B cell (primary cell): ENCODE results near the gene ANO2. TPM values are rescaled to one million over a fixed set of nuclear protein-coding genes. Genes with fewer than 3 reads are reported as not detected.
"Not testable (repeated sequence)": the region's sequence is repeated elsewhere in the genome, so short reads cannot be mapped to it uniquely, and the experiment has no call there.

ENCODE experiments used
- ATAC-seq: fragments of 200-7000 bp; cut with Tn5 transposase; one replicate; pipeline ENCODE4 v1.10.0; 2021; ENCODE audit warnings: low read depth, mild to moderate bottlenecking, moderate number of reproducible peaks, moderate library complexity
- CTCF ChIA-PET: fragments of 350-600 bp; sonication (Branson Sonifier 250); formaldehyde crosslinking; loops from one replicate; lab custom pipeline; 2021; ENCODE audit warnings: antibody characterized with exemption, inconsistent platforms; lab: Charles Lee
- POLR2A ChIA-PET: fragments of 350-600 bp; sonication (Branson Sonifier 250); formaldehyde crosslinking; loops from one replicate; lab custom pipeline; 2021; ENCODE audit warnings: antibody characterized with exemption; lab: Charles Lee
- DNase-seq: peaks from one replicate; pipeline ENCODE4 v3.0.0; 2013
- H2AFZ ChIP-seq: 2 replicates; pipeline ENCODE4 v1.6.1; 2012; ENCODE audit warnings: mild to moderate bottlenecking, low read depth, low read length; ENCODE audit not compliant: insufficient read depth, poor library complexity, severe bottlenecking
- H3K27ac ChIP-seq, 2 donors: 1 replicate in 1 of 2; 2 replicates in 1 of 2; pipeline ENCODE4 v1.5.1; 2012 to 2013; ENCODE audit warnings: low read length in 2 of 2, mild to moderate bottlenecking in 2 of 2, moderate library complexity in 1 of 2
- H3K27me3 ChIP-seq, 4 experiments: fragments of 200-600 bp in 1 of 4; sonication (generic) in 1 of 4; replicated peaks in 1 of 4; 1 replicate in 2 of 4; 2 replicates in 2 of 4; pipeline versions ENCODE4 v1.6.1 to v1.7.0; 2013 to 2016; ENCODE audit warnings: low read length in 3 of 4, mild to moderate bottlenecking in 2 of 4, mixed read lengths in 1 of 4, moderate library complexity in 1 of 4; ENCODE audit not compliant: insufficient read depth in 4 of 4, control insufficient read depth in 3 of 4; ENCODE audit errors: control extremely low read depth in 1 of 4
- H3K36me3 ChIP-seq, 2 experiments: replicated peaks in 1 of 2; 1 replicate in 1 of 2; 2 replicates in 1 of 2; pipeline versions ENCODE4 v1.6.1 to v1.7.1; 2013; ENCODE audit warnings: low read length in 1 of 2; ENCODE audit not compliant: insufficient read depth in 2 of 2, control insufficient read depth in 1 of 2; ENCODE audit errors: control extremely low read depth in 1 of 2, extremely low read depth in 1 of 2
- H3K4me1 ChIP-seq, 2 donors: fragments of 200-600 bp in 1 of 2; sonication (generic) in 1 of 2; 1 replicate in 1 of 2; 2 replicates in 1 of 2; pipeline versions ENCODE4 v1.5.1 to v1.6.1; 2013 to 2017; ENCODE audit warnings: low read length in 2 of 2; ENCODE audit not compliant: control insufficient read depth in 2 of 2, insufficient read depth in 2 of 2
- H3K4me2 ChIP-seq: replicated peaks from 2 replicates; pipeline ENCODE3; 2012; ENCODE audit warnings: mild to moderate bottlenecking, low read depth, low read length; ENCODE audit not compliant: poor library complexity, severe bottlenecking
- H3K4me3 ChIP-seq, 5 experiments: fragments of 200-600 bp in 1 of 5; sonication (generic) in 1 of 5; 1 replicate in 3 of 5; 2 replicates in 2 of 5; pipeline versions ENCODE4 v1.5.1 to v1.7.0; 2011 to 2016; ENCODE audit warnings: low read length in 4 of 5, mild to moderate bottlenecking in 4 of 5, low read depth in 2 of 5, control low read depth in 1 of 5, moderate library complexity in 1 of 5; ENCODE audit not compliant: insufficient read depth in 1 of 5; ENCODE audit errors: control extremely low read depth in 1 of 5, extremely low read depth in 1 of 5
- H3K79me2 ChIP-seq: fragments of 200-600 bp; sonication (generic); one replicate; pipeline ENCODE4 v1.6.0; 2016; ENCODE audit warnings: low read length; ENCODE audit not compliant: control insufficient read depth, insufficient read depth
- H3K9ac ChIP-seq: fragments of 200-600 bp; sonication (generic); 2 replicates; pipeline ENCODE4 v1.6.1; 2017; ENCODE audit warnings: mild to moderate bottlenecking, low read length, moderate library complexity
- H3K9me3 ChIP-seq, 3 donors: one replicate each; pipeline versions ENCODE4 v1.6.1 to v1.7.1; 2013; ENCODE audit warnings: low read length in 2 of 3; ENCODE audit not compliant: control insufficient read depth in 2 of 3, insufficient read depth in 1 of 3; ENCODE audit errors: control extremely low read depth in 1 of 3
- H4K20me1 ChIP-seq: 2 replicates; pipeline ENCODE4 v1.6.0; 2012; ENCODE audit warnings: mild to moderate bottlenecking, low read length; ENCODE audit not compliant: insufficient read depth, control insufficient read depth, poor library complexity, severe bottlenecking
- H3K27ac Mint-ChIP-seq: one replicate; pipeline ENCODE4 v1.8.0; 2021; ENCODE audit warnings: mixed read lengths
- H3K27me3 Mint-ChIP-seq: one replicate; pipeline ENCODE4 v1.8.0; 2021; ENCODE audit warnings: mixed read lengths
- H3K4me1 Mint-ChIP-seq: one replicate; pipeline ENCODE4 v1.8.0; 2021; ENCODE audit warnings: mixed read lengths
- H3K4me3 Mint-ChIP-seq: one replicate; pipeline ENCODE4 v1.8.0; 2021; ENCODE audit warnings: mixed read lengths
- H3K9me3 Mint-ChIP-seq: one replicate; pipeline ENCODE4 v1.8.0; 2022; ENCODE audit warnings: mixed read lengths; ENCODE audit not compliant: insufficient read depth
- CTCF ChIP-seq: fragments of 200-600 bp; IDR thresholded peaks from one replicate; pipeline ENCODE4 v1.8.0; 2022; ENCODE audit warnings: antibody characterized with exemption, mild to moderate bottlenecking
- EZH2 ChIP-seq: IDR thresholded peaks from 2 replicates; pipeline ENCODE4 v1.6.1; 2012; ENCODE audit warnings: borderline replicate concordance, low read depth, mild to moderate bottlenecking, moderate library complexity, low read length; ENCODE audit not compliant: insufficient read depth, poor library complexity, severe bottlenecking
- WGBS: methylation state at CpG from one replicate; pipeline ENCODE4 v1.1.5; 2013; ENCODE audit warnings: missing lambda C conversion rate; ENCODE audit not compliant: insufficient coverage; 5-methylcytosine and 5-hydroxymethylcytosine counted together
- intact Hi-C: fragments of 100-400 bp; cut with micrococcal nuclease; formaldehyde crosslinking; loops from one replicate; pipeline ENCODE4 v1.10.0; 2022
- polyA plus RNA-seq: library from polyadenylated mRNA; depleted of rRNA; stranded (reverse); fragments of >200 nt; gene quantifications from 2 replicates; pipeline ENCODE4 v1.2.3, GENCODE V29; 2012
- total RNA-seq, 2 donors: library from RNA; stranded (reverse); fragments of 120-200 nt in 1 of 2; gene quantifications; 1 replicate in 1 of 2; 2 replicates in 1 of 2; pipeline versions ENCODE4 v1.2.3 to v1.2.4, GENCODE V29; 2013 to 2022

The ANO2 gene
- total and polyA plus RNA-seq, 2 donors (not counting 1 experiment from before 2014, with no cell fraction given): not detected

GRCh38 chr12:5827591-5827990 is 117.5 kb downstream of the ANO2 start:
- H2AFZ ChIP-seq: no peak overlapping the region
- DNase-seq (no peak), ATAC-seq (no peak)
- Mint-ChIP-seq H3K9me3 (no peaks in the 10 kb centered on the region), H3K4me3 (no peak overlapping the region), H3K4me1 (no peaks in the 10 kb centered on the region), H3K27me3 (no peaks in the 10 kb centered on the region), H3K27ac (no peak overlapping the region)
- H3K27ac ChIP-seq: no peak overlapping the region
- H3K79me2 ChIP-seq: no peaks in the 10 kb centered on the region
- no peaks in the 10 kb centered on the region for H3K27me3 ChIP-seq
- ChIA-PET CTCF (no interaction called here), POLR2A (no interaction called here)
- WGBS: 93% methylated on average over 20 of the region's 22 CpGs
- H3K36me3 ChIP-seq: no peaks in the 10 kb centered on the region
- H3K9ac ChIP-seq: no peak overlapping the region
- no peak overlapping the region for H3K4me3 ChIP-seq
- no peaks in the 10 kb centered on the region for H3K4me1 ChIP-seq
- TF ChIP-seq CTCF: no peak
- TF ChIP-seq EZH2: no peak
- no peak overlapping the region for H3K4me2 ChIP-seq
- no peaks in the 10 kb centered on the region for H4K20me1 ChIP-seq
- H3K9me3 ChIP-seq: peaks cover 0 to 15% (median 0%) of the 10 kb centered on the region in 3 donors
- intact Hi-C loops: no loop called here

GRCh38 chr12:5825761-5826160 is 119.3 kb downstream of the ANO2 start:
- H3K27me3 Mint-ChIP-seq, H3K9ac ChIP-seq: not testable (repeated sequence)

GRCh38 chr12:5818877-5819276 is 126.2 kb downstream of the ANO2 start:
- H3K27me3 Mint-ChIP-seq, intact Hi-C loops, H3K79me2 ChIP-seq, H3K4me2 ChIP-seq, DNase-seq, H3K9me3 Mint-ChIP-seq, H3K27me3 ChIP-seq, H3K4me1 ChIP-seq, H4K20me1 ChIP-seq, H3K27ac Mint-ChIP-seq, H2AFZ ChIP-seq, H3K4me3 ChIP-seq, H3K4me3 Mint-ChIP-seq, H3K36me3 ChIP-seq, H3K27ac ChIP-seq, ATAC-seq, CTCF ChIA-PET, H3K9ac ChIP-seq, POLR2A ChIA-PET, H3K4me1 Mint-ChIP-seq, H3K9me3 ChIP-seq: not testable (repeated sequence)
- WGBS: 100% methylated on average over 1 of the region's 1 CpG

More at GRCh38 chr12:5825761-5826160, 119.3 kb downstream of the ANO2 start:
- DNase-seq, intact Hi-C loops, H3K4me1 Mint-ChIP-seq, H4K20me1 ChIP-seq, H3K27me3 ChIP-seq, POLR2A ChIA-PET, H3K4me2 ChIP-seq, ATAC-seq, H2AFZ ChIP-seq, H3K9me3 Mint-ChIP-seq, H3K27ac Mint-ChIP-seq, H3K79me2 ChIP-seq, H3K4me1 ChIP-seq, H3K27ac ChIP-seq, H3K4me3 Mint-ChIP-seq, H3K36me3 ChIP-seq, H3K4me3 ChIP-seq, CTCF ChIA-PET: not testable (repeated sequence)
- peaks cover 0 to 15% (median 0%) of the 10 kb centered on the region in 3 donors for H3K9me3 ChIP-seq
- WGBS: 50% methylated on average over 1 of the region's 3 CpGs
